ENCODE measurements around the gene CCR8.

DNA sequence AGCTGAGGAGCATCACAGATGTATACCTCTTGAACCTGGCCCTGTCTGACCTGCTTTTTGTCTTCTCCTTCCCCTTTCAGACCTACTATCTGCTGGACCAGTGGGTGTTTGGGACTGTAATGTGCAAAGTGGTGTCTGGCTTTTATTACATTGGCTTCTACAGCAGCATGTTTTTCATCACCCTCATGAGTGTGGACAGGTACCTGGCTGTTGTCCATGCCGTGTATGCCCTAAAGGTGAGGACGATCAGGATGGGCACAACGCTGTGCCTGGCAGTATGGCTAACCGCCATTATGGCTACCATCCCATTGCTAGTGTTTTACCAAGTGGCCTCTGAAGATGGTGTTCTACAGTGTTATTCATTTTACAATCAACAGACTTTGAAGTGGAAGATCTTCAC, 3.0 kb downstream of the CCR8 start:
- TF ChIP-seq, protein P1, sequence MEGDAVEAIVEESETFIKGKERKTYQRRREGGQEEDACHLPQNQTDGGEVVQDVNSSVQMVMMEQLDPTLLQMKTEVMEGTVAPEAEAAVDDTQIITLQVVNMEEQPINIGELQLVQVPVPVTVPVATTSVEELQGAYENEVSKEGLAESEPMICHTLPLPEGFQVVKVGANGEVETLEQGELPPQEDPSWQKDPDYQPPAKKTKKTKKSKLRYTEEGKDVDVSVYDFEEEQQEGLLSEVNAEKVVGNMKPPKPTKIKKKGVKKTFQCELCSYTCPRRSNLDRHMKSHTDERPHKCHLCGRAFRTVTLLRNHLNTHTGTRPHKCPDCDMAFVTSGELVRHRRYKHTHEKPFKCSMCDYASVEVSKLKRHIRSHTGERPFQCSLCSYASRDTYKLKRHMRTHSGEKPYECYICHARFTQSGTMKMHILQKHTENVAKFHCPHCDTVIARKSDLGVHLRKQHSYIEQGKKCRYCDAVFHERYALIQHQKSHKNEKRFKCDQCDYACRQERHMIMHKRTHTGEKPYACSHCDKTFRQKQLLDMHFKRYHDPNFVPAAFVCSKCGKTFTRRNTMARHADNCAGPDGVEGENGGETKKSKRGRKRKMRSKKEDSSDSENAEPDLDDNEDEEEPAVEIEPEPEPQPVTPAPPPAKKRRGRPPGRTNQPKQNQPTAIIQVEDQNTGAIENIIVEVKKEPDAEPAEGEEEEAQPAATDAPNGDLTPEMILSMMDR (IDR thresholded peaks at IDR 0.05), result no peak
- no peak for TF ChIP-seq POLR2A (IDR thresholded peaks at IDR 0.05)

All from adrenal gland (tissue), 5 donors.